PC-3 (cell line): ENCODE results near the gene TUBB6. TPM values are rescaled to one million over a fixed set of nuclear protein-coding genes. Genes with fewer than 3 reads are reported as not detected.

ENCODE experiments used
- ATAC-seq: fragments of 200-7000 bp; cut with Tn5 transposase; 2 replicates; pipeline ENCODE4 v1.9.1; 2020; ENCODE audit warnings: mild to moderate bottlenecking, moderate library complexity
- BruUV-seq: library from RNA; stranded (reverse); fragments of 400-500 nt; replicated peaks from 2 replicates; lab custom pipeline; 2021; lab: Mats Ljungman, UMichigan
- CTCF ChIA-PET: fragments of 300-600 bp; sonication (Branson Sonifier 250); formaldehyde crosslinking; loops from one replicate; lab custom pipeline; 2022; ENCODE audit warnings: antibody characterized with exemption; lab: Charles Lee
- POLR2A ChIA-PET: fragments of 300-600 bp; sonication (Branson Sonifier 250); formaldehyde crosslinking; loops from one replicate; lab custom pipeline; 2022; ENCODE audit warnings: antibody characterized with exemption; ENCODE audit not compliant: unreplicated experiment; lab: Charles Lee
- DNase-seq: peaks from one replicate; pipeline ENCODE4 v3.0.0-alpha.2; 2015
- H2AFZ ChIP-seq: fragments of 300-600 bp; sonication (generic); 2 replicates; pipeline ENCODE4 v1.6.0; 2016; ENCODE audit warnings: antibody characterized with exemption, low read length
- H3F3A ChIP-seq: fragments of 300-600 bp; sonication (generic); one replicate; pipeline ENCODE4 v1.6.0; 2017; ENCODE audit warnings: antibody characterized with exemption, low read length, control low read depth, mild to moderate bottlenecking; ENCODE audit not compliant: unreplicated experiment
- H3K27ac ChIP-seq: fragments of 300-600 bp; sonication (generic); 2 replicates; pipeline ENCODE4 v1.5.1; 2016; ENCODE audit warnings: mild to moderate bottlenecking, low read length
- H3K27me3 ChIP-seq: fragments of 300-600 bp; sonication (generic); 2 replicates; pipeline ENCODE4 v1.6.1; 2016; ENCODE audit warnings: low read length, mixed read lengths
- H3K36me3 ChIP-seq: fragments of 300-600 bp; sonication (generic); 2 replicates; pipeline ENCODE4 v1.6.1; 2016; ENCODE audit warnings: low read depth, mixed run types, low read length, mixed read lengths
- H3K4me1 ChIP-seq: fragments of 300-600 bp; sonication (generic); 2 replicates; pipeline ENCODE4 v1.5.1; 2016; ENCODE audit warnings: low read length; ENCODE audit not compliant: insufficient read depth
- H3K4me2 ChIP-seq: fragments of 300-600 bp; sonication (generic); 2 replicates; pipeline ENCODE4 v1.6.0; 2016; ENCODE audit warnings: low read length
- H3K4me3 ChIP-seq: fragments of 300-600 bp; sonication (generic); 2 replicates; pipeline ENCODE4 v1.5.1; 2016; ENCODE audit warnings: mild to moderate bottlenecking, low read length, mixed read lengths
- H3K79me2 ChIP-seq: fragments of 300-600 bp; sonication (generic); 2 replicates; pipeline ENCODE4 v1.6.1; 2017; ENCODE audit warnings: low read length, mixed read lengths
- H3K9ac ChIP-seq: fragments of 300-600 bp; sonication (generic); 2 replicates; pipeline ENCODE4 v1.6.0; 2016; ENCODE audit warnings: mild to moderate bottlenecking, low read length
- H3K9me2 ChIP-seq: fragments of 300-600 bp; sonication (generic); replicated peaks from 2 replicates; pipeline ENCODE4 v1.6.1; 2016; ENCODE audit warnings: mixed run types, low read length, mixed read lengths
- H3K9me3 ChIP-seq: fragments of 300-600 bp; sonication (generic); 2 replicates; pipeline ENCODE4 v1.6.1; 2016; ENCODE audit warnings: low read length, mixed read lengths
- H4K20me1 ChIP-seq: fragments of 300-600 bp; sonication (generic); 2 replicates; pipeline ENCODE4 v1.6.1; 2016; ENCODE audit warnings: low read length, mixed read lengths
- EZH2 ChIP-seq: fragments of 300-600 bp; sonication (generic); IDR thresholded peaks from one replicate; pipeline ENCODE4 v1.6.1; 2017; ENCODE audit warnings: antibody characterized with exemption, mild to moderate bottlenecking, low read length; ENCODE audit not compliant: unreplicated experiment
- EZH2phosphoT487 ChIP-seq: fragments of 300-600 bp; sonication (generic); IDR thresholded peaks from 2 replicates; pipeline ENCODE4 v1.6.1; 2018; ENCODE audit warnings: mild to moderate bottlenecking, antibody characterized with exemption, low read length, borderline replicate concordance
- intact Hi-C: fragments of 100-400 bp; cut with micrococcal nuclease; formaldehyde crosslinking; loops from 2 replicates; pipeline ENCODE4 v1.9.0; 2023
- total RNA-seq: library from RNA; depleted of rRNA; stranded (reverse); fragments of >200 nt; gene quantifications from 2 replicates; pipeline ENCODE4 v1.2.3, GENCODE V29; 2014
- TF ChIP-seq, protein P1 (sequence below): fragments of 300-600 bp; sonication (generic); conservative IDR thresholded peaks from 2 replicates; pipeline ENCODE4 v1.5.1; 2017; ENCODE audit warnings: antibody characterized with exemption, low read depth, mild to moderate bottlenecking, low read length

TUBB6 gene
- total RNA-seq, 1 experiment from 2014 or later = 191 TPM

DNA sequence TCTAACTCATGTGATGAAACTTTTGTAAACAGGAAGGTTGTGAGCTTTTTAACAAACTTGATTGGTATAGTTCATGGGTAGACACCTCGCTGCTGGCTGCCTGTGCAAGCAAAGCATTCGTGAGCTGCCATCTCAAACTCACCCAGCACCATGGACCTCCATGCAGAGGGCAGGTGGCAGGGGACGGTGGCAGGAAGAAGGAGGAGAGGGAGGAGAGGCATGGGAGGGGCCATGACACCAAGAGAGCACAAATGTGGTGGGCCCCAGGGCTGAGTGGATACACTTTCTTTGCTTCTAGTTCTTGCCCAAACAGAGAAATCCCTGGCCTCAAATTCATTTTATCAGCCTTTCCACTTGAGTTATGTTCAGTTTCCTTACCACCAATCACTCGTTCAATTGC, 39.9 kb downstream of the TUBB6 start:
- CTCF ChIA-PET = interaction anchor here (0.6 kb wide), 1 partner anchor 367 kb away, joined by 3 read pairs; the partner anchor contains the start of gene IMPA2
- Histone ChIP-seq H3F3A (no peaks in the 10 kb centered on the region), H2AFZ (no peak overlapping the region), H3K27me3 (no peaks in the 10 kb centered on the region), H3K4me3 (no peak overlapping the region), H3K4me1 (peaks cover 16% of the 10 kb centered on the region), H3K79me2 (no peaks in the 10 kb centered on the region), H3K27ac (no peak overlapping the region), H4K20me1 (no peaks in the 10 kb centered on the region; the same call in 1 of the 2 replicates), H3K9ac (no peak overlapping the region), H3K4me2 (no peak overlapping the region), H3K9me3 (no peaks in the 10 kb centered on the region), H3K36me3 (peaks cover 46% of the 10 kb centered on the region), H3K9me2 (no peaks in the 10 kb centered on the region)
- ATAC-seq = no peak
- TF ChIP-seq EZH2phosphoT487 = no peak
- TF ChIP-seq EZH2 = no peak
- TF ChIP-seq, protein P1, sequence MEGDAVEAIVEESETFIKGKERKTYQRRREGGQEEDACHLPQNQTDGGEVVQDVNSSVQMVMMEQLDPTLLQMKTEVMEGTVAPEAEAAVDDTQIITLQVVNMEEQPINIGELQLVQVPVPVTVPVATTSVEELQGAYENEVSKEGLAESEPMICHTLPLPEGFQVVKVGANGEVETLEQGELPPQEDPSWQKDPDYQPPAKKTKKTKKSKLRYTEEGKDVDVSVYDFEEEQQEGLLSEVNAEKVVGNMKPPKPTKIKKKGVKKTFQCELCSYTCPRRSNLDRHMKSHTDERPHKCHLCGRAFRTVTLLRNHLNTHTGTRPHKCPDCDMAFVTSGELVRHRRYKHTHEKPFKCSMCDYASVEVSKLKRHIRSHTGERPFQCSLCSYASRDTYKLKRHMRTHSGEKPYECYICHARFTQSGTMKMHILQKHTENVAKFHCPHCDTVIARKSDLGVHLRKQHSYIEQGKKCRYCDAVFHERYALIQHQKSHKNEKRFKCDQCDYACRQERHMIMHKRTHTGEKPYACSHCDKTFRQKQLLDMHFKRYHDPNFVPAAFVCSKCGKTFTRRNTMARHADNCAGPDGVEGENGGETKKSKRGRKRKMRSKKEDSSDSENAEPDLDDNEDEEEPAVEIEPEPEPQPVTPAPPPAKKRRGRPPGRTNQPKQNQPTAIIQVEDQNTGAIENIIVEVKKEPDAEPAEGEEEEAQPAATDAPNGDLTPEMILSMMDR = no peak
- no peak for DNase-seq
- intact Hi-C loops = no loop called here
- BruUV-seq = no TSS peak
- POLR2A ChIA-PET = no interaction called here

DNA sequence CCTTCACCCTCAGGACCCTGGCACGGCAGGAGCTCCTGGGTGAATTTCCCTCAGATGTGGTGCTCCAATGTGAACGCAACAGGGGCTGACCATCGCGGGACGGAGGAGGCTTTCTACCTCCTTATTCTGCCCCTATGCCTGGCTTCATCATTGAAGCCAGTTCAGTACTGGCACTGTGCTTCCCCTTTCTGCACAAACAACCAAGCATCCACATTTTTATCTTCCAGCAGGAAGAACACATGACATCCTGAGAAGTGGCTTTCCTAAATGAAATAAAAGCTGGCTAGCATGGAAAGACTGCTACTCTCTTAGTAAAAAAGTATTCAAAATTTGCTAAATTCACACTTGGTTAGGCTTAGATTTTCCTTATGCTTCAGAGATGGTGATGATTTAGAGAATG, 44.1 kb downstream of the TUBB6 start:
- Histone ChIP-seq H3F3A (no peaks in the 10 kb centered on the region), H3K9me2 (no peaks in the 10 kb centered on the region), H4K20me1 (no peaks in the 10 kb centered on the region), H3K27me3 (no peaks in the 10 kb centered on the region), H3K4me1 (no peaks in the 10 kb centered on the region), H3K36me3 (peaks cover 48% of the 10 kb centered on the region), H3K4me3 (no peak overlapping the region), H3K9ac (no peak overlapping the region), H3K4me2 (no peak overlapping the region), H2AFZ (no peak overlapping the region), H3K79me2 (no peaks in the 10 kb centered on the region), H3K9me3 (no peaks in the 10 kb centered on the region), H3K27ac (no peak overlapping the region)
- no peak for DNase-seq
- intact Hi-C loops = no loop called here
- no peak for TF ChIP-seq EZH2
- no peak for TF ChIP-seq EZH2phosphoT487
- TF ChIP-seq, protein P1 = no peak
- CTCF ChIA-PET = no interaction called here
- POLR2A ChIA-PET = no interaction called here
- ATAC-seq = no peak
- BruUV-seq = no TSS peak

DNA sequence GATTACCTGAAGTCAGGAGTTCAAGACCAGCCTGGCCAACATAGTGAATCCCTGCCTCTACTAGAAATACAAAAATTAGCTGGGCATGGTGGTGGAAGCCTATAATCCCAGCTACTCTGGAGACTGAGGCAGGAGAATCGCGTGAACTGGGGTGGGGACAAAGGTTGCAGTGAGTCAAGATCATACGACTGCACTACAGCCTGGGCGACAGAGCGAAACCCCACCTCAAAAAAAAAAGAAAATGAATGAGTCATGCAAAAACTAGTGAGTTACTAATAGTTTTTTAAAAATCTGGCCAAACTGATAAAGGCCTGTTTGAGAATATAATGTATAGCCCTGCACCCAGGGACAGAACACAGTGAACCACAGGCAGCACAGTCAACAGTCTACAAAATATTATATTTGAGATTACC, 51.5 kb downstream of the TUBB6 start:
- ATAC-seq (no peak), DNase-seq (no peak)
- H4K20me1 ChIP-seq = peaks cover 6% of the 10 kb centered on the region; the same call in 1 of the 2 replicates
- H3K4me3 ChIP-seq = no peak overlapping the region
- H3K9me3 ChIP-seq = no peaks in the 10 kb centered on the region
- H3K79me2 ChIP-seq = no peaks in the 10 kb centered on the region; the same call in 1 of the 2 replicates
- H3K27ac ChIP-seq = no peak overlapping the region
- intact Hi-C loops = no loop called here
- no peaks in the 10 kb centered on the region for H3K4me1 ChIP-seq
- no peaks in the 10 kb centered on the region for H3F3A ChIP-seq
- no peak overlapping the region for H2AFZ ChIP-seq
- BruUV-seq = no TSS peak
- no peak overlapping the region for H3K4me2 ChIP-seq
- H3K36me3 ChIP-seq = peaks cover 64% of the 10 kb centered on the region
- no peaks in the 10 kb centered on the region for H3K9me2 ChIP-seq
- no peaks in the 10 kb centered on the region for H3K27me3 ChIP-seq
- TF ChIP-seq, protein P1 = no peak
- TF ChIP-seq EZH2phosphoT487 (no peak), EZH2 (no peak)
- no peak overlapping the region for H3K9ac ChIP-seq
- POLR2A ChIA-PET = no interaction called here
- CTCF ChIA-PET = interaction anchor here (1.5 kb wide), 1 partner anchor 88 kb away, joined by 3 read pairs; no protein-coding TSS in a partner anchor
